Muscle of back (tissue), 13 donors: ENCODE measurements around the gene HTR6. TPM values are rescaled to one million over a fixed set of nuclear protein-coding genes. Genes with fewer than 3 reads are reported as not detected.
"Not testable (repeated sequence)": the region's sequence is repeated elsewhere in the genome, so short reads cannot be mapped to it uniquely, and the experiment has no call there.

Source experiments
- DNase-seq, 3 donors: peaks; one replicate each; pipeline versions ENCODE4 v3.0.0 to v3.0.0-alpha.2; 2013
- long read RNA-seq, 9 donors: transcript quantifications; one replicate each; lab custom pipeline, GENCODE V29; 2026
- polyA plus RNA-seq, 10 donors: library from polyadenylated mRNA; unstranded; fragments of 120-200 nt; gene quantifications; one replicate each; pipeline ENCODE4 v1.2.1, GENCODE V29; 2013; ENCODE audit not compliant: insufficient read length in 10 of 10

Gene HTR6
- not detected for polyA plus RNA-seq
- long read RNA-seq, donor 1, result 0 reads
- long read RNA-seq, donor 2, result 0 reads
- long read RNA-seq, donor 3, result 0 reads
- long read RNA-seq, donor 4, result 0 reads
- long read RNA-seq, donor 5, result 0 reads
- long read RNA-seq, donor 6, result 0 reads
- long read RNA-seq, donor 7, result 0 reads
- long read RNA-seq, donor 8, result 0 reads
- long read RNA-seq, donor 9, result 0 reads

- no peak for DNase-seq
Observed at GRCh38 chr1:19664453-19665185, at the start of gene HTR6. Gene HTR6 (plus strand): TSS chr1:19664875. CDS start chr1:19665754, 879 bp downstream.

DNA sequence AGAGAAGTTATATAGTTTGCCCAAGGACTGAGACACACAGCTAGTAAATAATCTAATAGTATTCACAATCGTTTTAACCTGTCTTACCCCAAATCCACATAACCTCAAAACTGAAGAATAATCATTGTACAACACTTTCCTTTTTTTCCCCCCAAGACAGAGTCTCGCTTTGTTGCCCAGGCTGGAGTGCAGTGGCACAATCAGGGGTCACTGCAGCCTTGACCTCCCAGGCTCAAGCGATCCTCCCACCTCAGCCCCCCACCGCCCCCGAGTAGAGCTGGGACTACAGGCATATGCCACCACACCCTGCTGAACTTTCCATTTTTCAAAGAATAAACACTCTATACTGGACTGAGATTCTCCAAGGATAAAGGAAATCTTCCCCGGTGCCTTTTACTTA is 49.2 kb upstream of the HTR6 start:
- DNase-seq, result no peak

- DNase-seq, result no peak
Observed at GRCh38 chr1:19616489-19616888, 48.2 kb upstream of the HTR6 start.

- DNase-seq, result no peak
Observed at GRCh38 chr1:19617376-19617775, 47.3 kb upstream of the HTR6 start.

GRCh38 chr1:19618428-19618827 is 46.2 kb upstream of the HTR6 start:
- DNase-seq, result no peak

- DNase-seq, result peak in 1 of 3 donors; percentile 34
Observed at GRCh38 chr1:19619697-19620384, 44.8 kb upstream of the HTR6 start.

DNA sequence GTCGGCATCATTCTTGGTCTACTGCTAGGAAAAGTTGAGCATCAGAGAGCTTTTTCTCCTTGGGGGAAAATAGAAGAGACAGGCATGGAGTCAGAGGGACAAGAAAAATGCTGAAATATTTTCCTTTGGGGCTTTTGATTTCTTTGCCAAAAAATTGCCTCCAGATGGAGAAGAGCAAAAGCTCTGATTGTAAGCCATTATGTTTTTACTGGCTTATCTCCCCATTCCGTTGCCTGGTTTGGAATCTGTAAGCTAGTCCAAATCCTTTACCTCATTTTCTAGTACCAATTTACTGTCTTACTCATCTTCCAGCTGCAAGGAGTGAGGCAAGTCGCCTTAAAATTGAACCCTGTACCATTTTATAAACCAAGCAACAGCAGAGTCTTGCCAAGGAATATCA is 43.9 kb upstream of the HTR6 start:
- DNase-seq, result no peak

DNA sequence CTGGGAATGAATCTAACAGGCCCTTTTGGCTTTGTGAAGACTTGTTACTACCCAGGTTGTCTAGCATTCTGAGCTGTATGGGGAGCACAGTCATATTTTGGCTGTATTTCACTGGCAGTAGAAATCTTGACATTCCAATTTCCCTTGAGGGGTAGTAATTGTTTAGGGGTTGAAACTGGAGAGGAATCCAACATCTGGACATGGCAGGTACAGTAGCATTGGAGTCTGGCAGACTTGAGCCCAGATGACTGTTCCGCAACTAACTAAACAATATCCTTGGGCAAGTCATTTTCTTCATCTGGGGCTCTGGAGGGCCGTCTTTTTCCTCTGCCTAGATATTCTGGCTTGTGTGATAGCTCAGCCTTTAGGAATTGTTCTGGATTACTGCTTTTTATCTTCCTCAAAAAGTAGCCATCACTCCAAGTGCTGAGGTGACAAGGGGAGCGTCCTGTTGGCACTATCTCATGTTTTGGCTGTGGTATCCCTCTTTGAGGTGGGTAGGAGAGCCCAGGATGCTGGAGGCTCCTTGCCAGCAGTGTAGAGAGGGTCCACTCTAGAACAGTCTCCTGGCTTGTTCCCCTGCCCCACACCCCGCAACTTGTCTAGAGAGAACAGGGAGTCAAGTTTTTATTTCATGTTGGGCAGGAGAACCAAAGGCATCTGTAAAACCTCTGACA is 43.3 kb upstream of the HTR6 start:
- DNase-seq, result no peak

DNA sequence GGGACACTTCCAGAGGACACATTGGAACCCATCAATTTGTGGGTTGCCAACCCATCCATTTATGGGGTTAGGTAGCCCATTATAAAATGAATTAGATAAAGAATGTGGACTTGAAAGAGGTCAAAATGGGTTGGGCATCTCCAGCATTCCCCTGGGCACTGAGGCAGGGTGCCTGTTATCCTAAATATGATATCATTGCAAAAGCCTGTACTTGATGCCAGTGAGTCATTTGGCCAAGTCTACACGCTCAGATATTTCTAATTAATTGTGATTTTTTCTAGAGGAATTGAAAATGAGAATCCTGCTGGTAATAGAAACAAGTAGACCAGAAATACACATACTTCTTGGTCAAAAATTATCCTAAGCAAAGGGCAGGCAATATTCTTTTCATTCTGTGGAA is 42.5 kb upstream of the HTR6 start:
- no peak for DNase-seq

DNA sequence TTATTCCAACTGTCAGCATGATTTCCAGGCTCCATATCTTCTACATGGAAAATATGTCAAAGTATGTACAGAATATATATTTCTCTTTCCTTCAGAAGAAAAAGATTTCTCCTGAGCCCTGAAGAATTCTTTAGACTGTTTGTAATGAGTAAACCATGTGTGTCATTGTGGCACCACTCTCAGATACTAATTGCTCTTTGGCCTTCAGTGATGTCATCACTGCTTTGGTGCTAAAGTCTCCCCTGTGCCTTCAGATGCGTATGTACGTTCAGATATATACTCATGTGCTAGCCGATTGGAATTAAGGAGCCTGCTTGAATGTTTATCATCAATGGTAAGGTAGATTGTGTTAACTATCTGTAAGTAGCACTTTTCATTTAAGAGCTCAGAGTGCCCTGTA is 41.2 kb upstream of the HTR6 start:
- peak in 1 of 3 donors; percentile 28 for DNase-seq

GRCh38 chr1:19625291-19625937 is 39.3 kb upstream of the HTR6 start:
- peak in 2 of 3 donors; percentile 61 to 64 for DNase-seq

- DNase-seq, result no peak
Observed at GRCh38 chr1:19628879-19629278, 35.8 kb upstream of the HTR6 start.

DNA sequence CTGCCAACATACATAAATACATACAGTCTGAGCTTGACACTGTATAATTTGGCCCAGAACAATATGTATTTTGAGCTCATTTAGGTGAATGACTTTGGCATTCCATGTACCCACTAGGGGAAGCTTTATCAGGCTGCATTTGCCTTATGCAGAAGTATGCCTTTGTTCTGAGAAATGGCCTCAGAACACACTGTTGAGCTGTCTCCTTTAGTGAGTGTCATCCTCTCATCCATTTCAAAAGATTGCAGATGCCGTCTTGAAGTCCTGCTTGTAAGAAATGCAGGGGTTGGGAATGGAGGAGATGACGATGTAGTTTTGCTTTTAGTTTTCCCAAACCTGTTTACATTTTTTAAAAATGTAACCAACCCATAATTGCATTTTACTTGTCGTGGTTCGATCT is 35.3 kb upstream of the HTR6 start:
- DNase-seq, result no peak

DNA sequence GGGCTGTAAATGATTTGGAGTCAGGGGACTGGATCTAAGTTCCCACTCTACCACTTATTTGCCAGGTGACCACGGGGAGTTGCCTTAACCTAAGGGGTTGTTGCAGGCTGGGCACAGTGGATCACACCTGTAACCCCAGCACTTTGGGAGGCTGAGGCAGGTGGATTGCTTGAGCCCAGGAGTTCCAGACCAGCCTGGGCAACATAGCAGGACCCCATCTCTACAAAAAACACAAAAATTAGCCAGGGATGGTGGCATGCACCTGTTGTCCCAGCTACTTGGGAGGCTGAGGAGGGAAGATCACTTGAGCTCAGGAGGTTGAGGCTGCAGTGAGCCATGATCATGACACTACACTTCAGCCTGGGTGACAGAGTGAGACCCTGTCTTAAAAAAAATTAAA is 34.5 kb upstream of the HTR6 start:
- DNase-seq, result not testable (repeated sequence)

DNA sequence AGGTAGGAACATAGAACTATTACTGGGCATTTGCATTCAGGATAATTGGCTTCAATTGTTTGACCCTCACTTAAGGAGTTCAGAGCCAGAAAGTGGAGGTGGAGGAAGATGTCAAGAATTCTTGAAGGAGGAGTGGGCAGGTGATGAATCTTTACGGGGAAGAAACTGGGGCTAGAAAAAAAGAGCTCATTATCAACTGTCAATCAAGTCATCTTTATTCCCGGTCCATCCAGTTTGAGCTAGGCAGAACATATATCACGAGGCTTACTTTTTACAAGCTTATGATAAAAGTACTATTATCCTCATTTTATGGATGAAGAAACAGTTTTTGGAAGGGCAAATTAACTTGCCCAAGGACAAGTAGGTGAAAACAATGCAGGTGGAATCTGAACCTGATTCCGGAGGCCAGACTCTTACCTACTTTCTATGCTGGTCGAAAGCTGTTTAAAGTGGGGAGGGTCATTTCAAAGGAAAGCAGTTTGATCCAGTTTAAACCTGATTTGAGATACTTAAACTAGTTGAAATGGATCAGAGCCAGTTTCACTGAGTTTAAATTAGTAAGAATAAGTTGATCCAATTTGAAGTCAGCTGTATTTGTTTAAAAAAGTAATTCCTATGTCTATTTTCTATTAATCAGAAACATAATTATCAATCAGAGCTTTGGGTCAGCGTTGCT is 33.8 kb upstream of the HTR6 start:
- no peak for DNase-seq

DNA sequence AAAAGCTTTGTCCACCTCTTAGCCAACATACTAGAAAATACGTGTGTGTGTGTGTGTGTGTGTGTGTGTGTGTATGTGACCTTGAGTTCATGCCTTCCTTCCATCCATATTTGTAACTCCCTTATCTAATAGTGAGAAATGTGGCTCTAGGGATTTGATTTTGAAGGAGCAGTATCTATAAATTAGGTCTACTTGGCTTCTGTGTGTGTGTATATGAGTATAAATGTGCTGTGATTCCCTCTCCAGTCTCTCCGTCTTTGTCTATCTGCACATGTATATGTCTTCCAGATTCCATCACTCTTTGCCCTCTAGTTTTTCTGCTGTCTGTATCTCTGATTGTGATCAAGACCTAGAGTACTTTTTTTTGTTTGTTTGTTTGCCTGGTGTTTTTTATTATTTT is 32.5 kb upstream of the HTR6 start:
- DNase-seq, result no peak

DNA sequence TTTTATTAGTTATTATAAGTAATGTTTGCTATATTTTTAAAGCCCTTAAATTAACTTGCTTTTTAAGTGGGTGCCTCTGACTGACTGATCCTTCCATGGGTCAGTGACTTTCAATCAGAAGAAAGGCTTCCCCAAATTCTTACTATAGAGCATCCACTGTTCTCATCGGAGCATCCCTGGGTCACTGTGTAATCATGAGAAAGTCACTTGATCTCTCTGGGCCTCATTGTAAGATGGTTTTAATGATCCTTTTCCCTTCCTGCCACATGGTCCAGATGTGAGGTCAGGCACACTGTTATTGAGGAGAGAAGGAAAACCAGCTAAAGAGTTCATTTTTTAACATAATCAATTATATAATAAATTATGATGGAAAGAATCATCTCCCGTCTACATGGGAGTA is 31.6 kb upstream of the HTR6 start:
- DNase-seq, result no peak

DNA sequence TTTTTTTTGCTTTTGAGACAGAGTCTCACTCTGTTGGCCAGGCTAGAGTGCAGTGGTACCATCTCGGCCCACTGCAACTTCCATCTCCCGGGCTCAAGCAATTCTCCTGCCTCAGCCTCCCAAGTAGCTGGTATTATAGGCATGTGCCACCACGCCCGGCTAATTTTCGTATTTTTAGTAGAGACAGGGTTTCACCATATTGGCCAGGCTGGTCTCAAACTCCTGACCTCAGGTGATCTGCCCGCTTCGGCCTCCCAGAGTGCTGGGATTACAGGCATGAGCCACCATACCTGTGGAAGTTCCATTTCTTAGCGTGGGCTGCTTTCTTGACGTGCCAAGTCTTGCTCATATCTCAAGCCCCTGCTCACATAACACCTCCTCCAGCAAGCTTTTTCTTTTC is 29.6 kb upstream of the HTR6 start:
- not testable (repeated sequence) for DNase-seq

GRCh38 chr1:19635646-19636045 is 29.0 kb upstream of the HTR6 start:
- DNase-seq, result no peak

- no peak for DNase-seq
Observed at GRCh38 chr1:19636065-19636464, 28.6 kb upstream of the HTR6 start.

- not testable (repeated sequence) for DNase-seq
Observed at GRCh38 chr1:19636749-19637148, 27.9 kb upstream of the HTR6 start.
